Body of pancreas (tissue), 4 donors: ENCODE measurements around the gene TMEM82. TPM values are rescaled to one million over a fixed set of nuclear protein-coding genes. Genes with fewer than 3 reads are reported as not detected.

ENCODE experiments used
- ATAC-seq: fragments of 150-250 bp; one replicate; pipeline ENCODE4 v1.9.1; 2016
- DNase-seq, 4 donors: peaks; one replicate each; pipeline ENCODE4 v3.0.0-alpha.2; 2019
- H3K27ac ChIP-seq, 4 donors: fragments of 200-600 bp; sonication (generic); 1 replicate in 3 of 4; 2 replicates in 1 of 4; pipeline versions ENCODE4 v1.5.1 to v1.6.1; 2016 to 2019; ENCODE audit warnings: mild to moderate bottlenecking in 1 of 4, mixed read lengths in 1 of 4, moderate library complexity in 1 of 4
- H3K27me3 ChIP-seq, 2 donors: fragments of 200-600 bp; sonication (generic); one replicate each; pipeline ENCODE4 v1.6.0; 2016; ENCODE audit warnings: mild to moderate bottlenecking in 1 of 2
- H3K36me3 ChIP-seq, 2 donors: fragments of 200-600 bp; sonication (generic); replicated peaks in 1 of 2; 2 replicates each; pipeline ENCODE4 v1.5.1; 2016; ENCODE audit warnings: low read depth in 2 of 2; ENCODE audit not compliant: insufficient read depth in 1 of 2
- H3K4me1 ChIP-seq: fragments of 200-600 bp; sonication (generic); one replicate; pipeline ENCODE4 v1.6.0; 2016
- H3K4me3 ChIP-seq, 2 donors: fragments of 200-600 bp; sonication (generic); 1 replicate in 1 of 2; 2 replicates in 1 of 2; pipeline ENCODE4 v1.5.1; 2016 to 2019
- H3K9me3 ChIP-seq, 3 donors: fragments of 200-600 bp; sonication (generic); 1 replicate in 2 of 3; 2 replicates in 1 of 3; pipeline ENCODE4 v1.5.1; 2016
- CTCF ChIP-seq, 7 experiments: fragments of 450-650 bp in 4 of 7; fragments of 200-600 bp in 3 of 7; sonication (generic) in 3 of 7; IDR thresholded peaks; one replicate each; pipeline ENCODE4 v1.5.1; 2016 to 2019; ENCODE audit warnings: antibody characterized with exemption in 7 of 7
- POLR2A ChIP-seq, 3 donors: fragments of 450-650 bp; IDR thresholded peaks; one replicate each; pipeline ENCODE4 v1.6.1; 2016; ENCODE audit warnings: antibody characterized with exemption in 3 of 3, mild to moderate bottlenecking in 2 of 3
- WGBS, 2 donors: methylation state at CpG; one replicate each; pipeline ENCODE4 v1.1.5; 2017; 5-methylcytosine and 5-hydroxymethylcytosine counted together
- intact Hi-C: fragments of 100-400 bp; cut with DNase I; formaldehyde crosslinking; loops from one replicate; pipeline ENCODE4 v1.15.1; 2023
- total RNA-seq, 2 donors: library from RNA; depleted of rRNA; stranded (reverse); fragments of >200 nt; gene quantifications; one replicate each; pipeline ENCODE4 v1.1.0, GENCODE V29; 2016

Gene TMEM82
- total RNA-seq, 2 donors from 2014 or later, result not detected

- intact Hi-C loops, result no loop called here
- WGBS, 2 donors, result 83 to 89% methylated on average over 2 of the region's 2 CpGs
- DNase-seq (no peak), ATAC-seq (no peak)
- H3K9me3 ChIP-seq, result no peaks in the 10 kb centered on the region
- no peaks in the 10 kb centered on the region for H3K36me3 ChIP-seq
- H3K4me3 ChIP-seq, result no peak overlapping the region
- H3K27me3 ChIP-seq, result no peaks in the 10 kb centered on the region
- no peak overlapping the region for H3K27ac ChIP-seq
- TF ChIP-seq CTCF (IDR thresholded peaks at IDR 0.05) (no peak), POLR2A (IDR thresholded peaks at IDR 0.05) (no peak)
- H3K4me1 ChIP-seq, result peaks cover 36% of the 10 kb centered on the region
Measured at GRCh38 chr1:15755021-15755645, 12.8 kb downstream of the TMEM82 start.

GRCh38 chr1:15755646-15756040 lies 13.3 kb downstream of the TMEM82 start:
- H3K9me3 ChIP-seq, result no peaks in the 10 kb centered on the region
- no peak overlapping the region for H3K27ac ChIP-seq
- intact Hi-C loops, result no loop called here
- no peak overlapping the region for H3K4me3 ChIP-seq
- peaks cover 38% of the 10 kb centered on the region for H3K4me1 ChIP-seq
- no peak for TF ChIP-seq POLR2A (IDR thresholded peaks at IDR 0.05)
- no peak for TF ChIP-seq CTCF (IDR thresholded peaks at IDR 0.05)
- WGBS, 2 donors, result 57 to 89% methylated on average over 1 to 4 of the region's 4 CpGs
- no peak for ATAC-seq
- H3K36me3 ChIP-seq, result no peaks in the 10 kb centered on the region
- no peak for DNase-seq
- H3K27me3 ChIP-seq, result no peaks in the 10 kb centered on the region

- H3K27me3 ChIP-seq, result no peaks in the 10 kb centered on the region
- TF ChIP-seq CTCF (IDR thresholded peaks at IDR 0.05), result no peak
- peak in 2 of 3 donors; percentile 57 to 65 for TF ChIP-seq POLR2A (IDR thresholded peaks at IDR 0.05)
- H3K9me3 ChIP-seq, result no peaks in the 10 kb centered on the region
- H3K27ac ChIP-seq, result peak overlapping the region; percentile 1 to 75 (median 70)
- no peaks in the 10 kb centered on the region for H3K36me3 ChIP-seq
- DNase-seq (peak in 3 of 4 donors; percentile 52 to 63 (median 62)), ATAC-seq (peak; percentile 58)
- intact Hi-C loops, result no loop called here
- peaks cover 41% of the 10 kb centered on the region for H3K4me1 ChIP-seq
- WGBS, 2 donors, result 59 to 74% methylated on average over 7 to 9 of the region's 21 CpGs
- H3K4me3 ChIP-seq, result no peak overlapping the region
Measured at GRCh38 chr1:15756143-15757015, 14.1 kb downstream of the TMEM82 start.

GRCh38 chr1:15757016-15757543 lies 14.8 kb downstream of the TMEM82 start:
- Histone ChIP-seq H3K27me3 (no peaks in the 10 kb centered on the region), H3K27ac (peak overlapping the region; percentile 1 to 75 (median 70)), H3K9me3 (no peaks in the 10 kb centered on the region), H3K4me3 (no peak overlapping the region), H3K36me3 (no peaks in the 10 kb centered on the region), H3K4me1 (peaks cover 41% of the 10 kb centered on the region)
- intact Hi-C loops, result no loop called here
- TF ChIP-seq POLR2A (IDR thresholded peaks at IDR 0.05) (no peak), CTCF (IDR thresholded peaks at IDR 0.05) (no peak)
- WGBS, 2 donors, result 64 to 69% methylated on average over 7 to 9 of the region's 9 CpGs
- no peak for DNase-seq
- ATAC-seq, result no peak
